IPS-15b (cell line): Measurements from ENCODE around the gene SEMA5A.

ENCODE experiments used
- H3K27me3 ChIP-seq: one replicate; pipeline ENCODE4 v1.6.1; 2013; ENCODE audit warnings: low read length; ENCODE audit not compliant: control insufficient read depth, insufficient read depth
- H3K36me3 ChIP-seq: one replicate; pipeline ENCODE4 v1.6.1; 2013; ENCODE audit warnings: low read length; ENCODE audit not compliant: control insufficient read depth, insufficient read depth
- H3K4me1 ChIP-seq: one replicate; pipeline ENCODE4 v1.6.1; 2013; ENCODE audit warnings: mild to moderate bottlenecking, low read length; ENCODE audit not compliant: control insufficient read depth, insufficient read depth
- H3K4me3 ChIP-seq: one replicate; pipeline ENCODE4 v1.5.1; 2013; ENCODE audit warnings: low read depth, low read length
- H3K9ac ChIP-seq: one replicate; pipeline ENCODE4 v1.6.1; 2013; ENCODE audit warnings: low read depth, mild to moderate bottlenecking, low read length
- H3K9me3 ChIP-seq: one replicate; pipeline ENCODE4 v1.6.1; 2013; ENCODE audit warnings: mild to moderate bottlenecking, low read length; ENCODE audit not compliant: control insufficient read depth, insufficient read depth

Gene SEMA5A

DNA sequence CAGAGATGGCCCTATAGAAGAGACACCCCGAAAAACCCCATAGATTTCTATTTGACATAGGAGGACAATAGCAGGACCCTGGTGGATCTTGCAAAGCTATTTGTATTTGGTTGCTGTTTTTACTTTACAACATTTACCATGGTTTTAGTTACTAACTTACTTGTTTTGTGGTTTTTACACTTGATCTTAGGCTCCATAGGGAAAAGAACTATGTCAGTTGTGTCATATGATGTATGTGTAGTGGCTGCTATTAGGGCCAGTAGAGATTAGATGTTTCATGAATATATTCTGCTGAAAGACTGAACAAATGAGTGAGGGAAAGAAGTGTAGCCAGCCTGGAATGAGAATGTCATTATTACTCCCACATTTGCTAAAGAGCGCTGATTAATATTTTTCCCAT, 388.1 kb downstream of the SEMA5A start:
- Histone ChIP-seq H3K27me3 (no peaks in the 10 kb centered on the region), H3K4me3 (no peak overlapping the region), H3K9ac (no peak overlapping the region)

DNA sequence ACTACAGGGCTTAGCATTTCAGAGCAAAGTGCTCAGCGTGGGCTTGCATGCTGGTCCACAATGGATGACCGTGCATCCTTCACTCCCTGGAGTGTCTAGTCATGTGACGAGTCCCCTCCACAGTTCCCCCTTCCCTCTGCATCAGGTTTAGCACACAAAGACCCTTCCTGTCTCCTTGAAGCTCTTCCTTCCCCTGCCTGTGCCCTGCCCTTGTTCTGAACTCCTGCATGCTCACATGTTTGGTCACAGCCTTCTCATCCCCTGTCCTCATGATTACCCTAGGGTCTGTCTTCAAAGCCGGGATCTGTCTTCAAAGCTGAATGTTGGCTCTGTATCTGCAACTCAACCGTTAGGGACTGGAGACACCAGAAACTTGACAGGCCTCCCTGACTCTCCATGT, 388.9 kb downstream of the SEMA5A start:
- no peaks in the 10 kb centered on the region for H3K27me3 ChIP-seq
- no peak overlapping the region for H3K9ac ChIP-seq
- no peaks in the 10 kb centered on the region for H3K4me1 ChIP-seq
- no peaks in the 10 kb centered on the region for H3K36me3 ChIP-seq
- no peak overlapping the region for H3K4me3 ChIP-seq
- no peaks in the 10 kb centered on the region for H3K9me3 ChIP-seq

More for the DNA sequence above, 388.1 kb downstream of the SEMA5A start:
- Histone ChIP-seq H3K4me1 (no peaks in the 10 kb centered on the region), H3K36me3 (no peaks in the 10 kb centered on the region), H3K9me3 (no peaks in the 10 kb centered on the region)

DNA sequence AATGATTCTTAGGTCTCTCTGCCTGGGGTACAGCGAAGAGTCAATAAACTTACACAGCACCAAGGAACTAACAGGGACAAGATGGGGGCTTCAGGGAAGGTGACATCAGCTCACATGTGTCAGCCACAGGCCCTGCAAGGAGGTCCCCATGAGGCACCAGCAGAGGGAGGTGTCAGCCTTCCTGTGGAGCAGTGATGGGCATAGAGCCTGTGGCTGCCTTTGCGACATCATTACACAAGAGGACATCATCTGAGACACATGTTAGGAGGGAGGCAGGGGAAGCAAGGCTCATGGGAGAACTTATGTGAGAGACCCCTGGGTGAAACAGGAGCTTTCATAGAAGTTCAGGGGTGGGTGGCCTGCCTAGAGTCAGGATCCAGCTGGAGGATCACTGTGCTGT, 389.6 kb downstream of the SEMA5A start:
- no peak overlapping the region for H3K9ac ChIP-seq
- no peak overlapping the region for H3K4me3 ChIP-seq
- H3K27me3 ChIP-seq = no peaks in the 10 kb centered on the region
- no peaks in the 10 kb centered on the region for H3K36me3 ChIP-seq
- no peaks in the 10 kb centered on the region for H3K4me1 ChIP-seq
- H3K9me3 ChIP-seq = no peaks in the 10 kb centered on the region

DNA sequence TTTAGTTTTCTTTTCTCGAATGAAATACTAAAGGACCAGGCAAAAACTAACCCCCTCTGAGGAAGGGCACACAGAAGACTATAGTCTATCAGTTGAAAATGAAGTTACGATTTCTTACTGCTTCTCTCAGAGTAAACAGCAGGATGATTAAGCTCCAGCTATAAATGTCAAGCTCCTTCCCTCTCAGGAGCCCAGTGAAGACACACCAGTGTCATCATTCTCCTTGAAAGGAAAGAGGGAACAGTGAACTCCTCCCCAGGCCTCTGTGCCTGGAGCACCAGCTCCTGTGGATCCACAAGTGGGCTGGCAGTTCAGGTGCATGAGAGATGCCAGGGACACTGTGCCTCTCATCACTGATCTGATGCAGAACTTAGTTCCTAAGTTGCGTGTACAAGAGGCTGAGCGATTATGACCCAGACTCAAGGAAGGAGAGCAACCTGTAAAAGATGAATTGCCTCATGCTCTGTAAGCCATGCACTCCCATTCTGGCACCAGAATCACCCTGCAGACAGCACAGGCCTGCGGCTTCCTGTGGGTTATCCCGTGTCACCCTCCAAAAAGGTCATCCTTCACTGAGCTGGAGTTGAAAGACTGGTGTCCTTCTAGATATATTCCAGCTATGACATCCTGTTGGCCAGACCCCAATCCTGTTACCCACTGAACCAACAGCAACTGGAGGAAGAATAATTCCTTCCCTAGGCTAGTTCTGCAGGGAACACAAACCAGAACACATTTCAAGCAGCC, 394.0 kb downstream of the SEMA5A start:
- H3K4me3 ChIP-seq = no peak overlapping the region
- no peaks in the 10 kb centered on the region for H3K4me1 ChIP-seq

DNA sequence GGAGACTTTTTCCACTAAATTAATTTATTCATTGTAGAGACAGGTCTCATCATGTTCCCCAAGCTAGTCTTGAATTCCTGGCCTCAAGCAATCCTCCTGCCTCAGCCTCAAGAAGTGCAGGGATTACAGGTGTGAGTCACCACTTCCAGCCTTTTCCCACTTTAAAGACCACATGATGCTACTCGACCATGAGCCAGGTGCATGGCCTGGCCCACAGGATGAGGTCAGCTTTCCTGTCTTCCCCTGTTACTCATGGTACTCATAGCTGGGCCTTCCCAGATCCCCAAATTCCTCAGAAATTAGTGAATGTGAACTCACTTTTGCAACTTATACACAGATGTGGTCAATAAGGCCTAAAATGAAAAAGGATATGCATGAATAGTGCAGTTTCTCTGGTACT, 395.9 kb downstream of the SEMA5A start:
- no peaks in the 10 kb centered on the region for H3K27me3 ChIP-seq
- no peak overlapping the region for H3K9ac ChIP-seq
- no peaks in the 10 kb centered on the region for H3K4me1 ChIP-seq
- no peak overlapping the region for H3K4me3 ChIP-seq
- no peaks in the 10 kb centered on the region for H3K36me3 ChIP-seq
- no peaks in the 10 kb centered on the region for H3K9me3 ChIP-seq

More for the DNA sequence above, 394.0 kb downstream of the SEMA5A start:
- Histone ChIP-seq H3K9ac (no peak overlapping the region), H3K27me3 (no peaks in the 10 kb centered on the region), H3K36me3 (no peaks in the 10 kb centered on the region), H3K9me3 (no peaks in the 10 kb centered on the region)

DNA sequence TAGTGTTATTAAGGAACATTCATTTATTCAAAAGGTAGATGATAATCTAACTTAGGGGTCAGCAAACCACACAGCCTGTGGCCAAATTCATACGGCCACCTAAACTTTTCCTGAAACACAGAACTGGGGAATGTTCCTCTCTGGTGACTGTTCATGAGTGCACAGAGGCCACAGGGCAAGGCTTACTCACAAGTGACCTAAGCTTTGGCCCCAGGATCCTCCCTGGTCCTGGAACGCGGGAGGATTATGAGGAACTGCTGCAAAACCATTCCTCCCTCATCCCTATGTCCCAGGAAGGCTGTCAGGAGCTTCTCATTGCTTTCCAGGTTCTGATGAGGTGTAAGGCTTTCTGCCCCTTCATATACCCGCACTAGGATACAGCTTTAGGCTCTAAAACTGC, 397.6 kb downstream of the SEMA5A start:
- H3K9ac ChIP-seq = no peak overlapping the region
- no peaks in the 10 kb centered on the region for H3K4me1 ChIP-seq
- no peak overlapping the region for H3K4me3 ChIP-seq
- no peaks in the 10 kb centered on the region for H3K27me3 ChIP-seq
- no peaks in the 10 kb centered on the region for H3K36me3 ChIP-seq
- no peaks in the 10 kb centered on the region for H3K9me3 ChIP-seq

DNA sequence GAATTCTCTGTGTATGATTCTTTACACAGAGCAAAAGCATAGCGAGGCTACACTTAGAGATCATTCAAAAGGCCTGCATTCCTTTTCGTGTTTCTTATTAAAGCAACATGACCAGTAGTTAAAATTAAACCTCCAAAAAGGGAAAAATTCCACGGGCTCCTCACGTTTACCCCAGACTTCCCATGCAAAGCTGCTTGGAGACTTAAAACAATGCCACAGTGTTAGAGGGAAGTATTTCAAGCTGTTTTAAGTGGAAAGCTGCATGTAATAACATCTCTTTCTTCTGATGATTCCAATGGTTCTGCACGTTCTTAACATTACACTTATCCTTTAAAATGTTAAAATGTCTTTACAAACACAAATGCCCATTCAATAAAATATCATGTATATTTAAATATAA, 405.2 kb downstream of the SEMA5A start:
- Histone ChIP-seq H3K36me3 (no peaks in the 10 kb centered on the region), H3K27me3 (no peaks in the 10 kb centered on the region), H3K4me3 (no peak overlapping the region), H3K9ac (no peak overlapping the region), H3K4me1 (no peaks in the 10 kb centered on the region), H3K9me3 (no peaks in the 10 kb centered on the region)

DNA sequence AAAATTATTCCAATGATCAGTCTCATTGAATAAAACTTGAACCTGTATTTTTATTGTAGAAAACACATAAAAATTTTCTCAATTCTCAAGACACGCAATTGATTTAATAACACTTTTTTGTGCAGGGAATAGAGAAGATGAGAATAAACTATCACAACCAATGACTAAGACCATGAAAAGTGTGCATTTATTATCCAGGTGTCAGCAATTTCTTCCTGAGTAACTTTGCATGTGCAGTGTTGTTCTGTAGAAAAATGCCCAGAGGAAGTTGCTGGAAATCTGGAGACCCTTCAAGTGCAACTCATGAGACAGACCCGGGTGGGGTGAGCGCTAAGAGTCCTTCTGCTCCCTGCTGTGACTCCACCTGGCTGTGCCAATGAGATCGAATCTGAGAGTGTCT, 405.7 kb downstream of the SEMA5A start:
- Histone ChIP-seq H3K9me3 (no peaks in the 10 kb centered on the region), H3K36me3 (no peaks in the 10 kb centered on the region), H3K27me3 (no peaks in the 10 kb centered on the region), H3K4me1 (no peaks in the 10 kb centered on the region), H3K9ac (no peak overlapping the region), H3K4me3 (no peak overlapping the region)

DNA sequence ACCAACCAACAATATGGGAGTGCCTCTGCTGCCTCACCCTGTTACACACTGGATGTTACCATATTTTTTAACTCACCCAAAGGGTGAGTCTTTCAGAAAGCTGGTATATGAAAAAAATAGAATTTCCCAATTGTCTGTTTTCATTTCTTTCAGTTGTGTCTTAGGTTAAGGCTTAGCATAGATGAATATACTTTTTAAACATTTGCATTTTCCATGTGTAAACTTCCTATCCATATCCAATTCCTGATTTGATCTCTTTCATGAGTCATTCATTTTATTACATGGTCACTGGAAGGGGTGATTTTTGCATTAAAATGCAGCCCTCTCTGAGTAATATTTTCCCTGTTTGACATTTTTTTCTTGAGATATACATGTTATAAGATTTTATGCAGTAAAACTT, 406.5 kb downstream of the SEMA5A start:
- Histone ChIP-seq H3K9ac (no peak overlapping the region), H3K4me1 (no peaks in the 10 kb centered on the region), H3K9me3 (no peaks in the 10 kb centered on the region), H3K4me3 (no peak overlapping the region), H3K27me3 (no peaks in the 10 kb centered on the region), H3K36me3 (no peaks in the 10 kb centered on the region)

DNA sequence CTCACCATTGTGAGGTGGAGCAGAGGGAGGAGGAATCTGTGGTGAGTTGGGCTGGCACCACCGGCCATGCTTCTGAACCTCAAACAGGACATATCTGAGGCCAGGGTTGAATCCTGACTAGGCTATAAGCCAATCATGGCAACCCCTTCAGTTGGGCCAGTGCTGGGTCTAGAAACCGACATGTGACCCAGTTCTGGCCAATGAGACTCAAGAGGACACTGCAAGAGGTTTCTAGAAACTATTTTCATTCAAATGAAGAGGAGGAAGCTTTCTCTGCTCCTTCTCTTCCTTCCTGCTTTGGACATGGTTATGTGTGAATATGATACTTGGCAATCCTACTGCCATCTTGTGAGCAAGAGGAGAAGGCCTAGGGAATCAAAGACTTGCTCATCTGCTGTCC, 417.7 kb downstream of the SEMA5A start:
- no peak overlapping the region for H3K4me3 ChIP-seq
- no peak overlapping the region for H3K9ac ChIP-seq
- no peaks in the 10 kb centered on the region for H3K27me3 ChIP-seq
- no peaks in the 10 kb centered on the region for H3K9me3 ChIP-seq
- no peaks in the 10 kb centered on the region for H3K36me3 ChIP-seq
- no peaks in the 10 kb centered on the region for H3K4me1 ChIP-seq

DNA sequence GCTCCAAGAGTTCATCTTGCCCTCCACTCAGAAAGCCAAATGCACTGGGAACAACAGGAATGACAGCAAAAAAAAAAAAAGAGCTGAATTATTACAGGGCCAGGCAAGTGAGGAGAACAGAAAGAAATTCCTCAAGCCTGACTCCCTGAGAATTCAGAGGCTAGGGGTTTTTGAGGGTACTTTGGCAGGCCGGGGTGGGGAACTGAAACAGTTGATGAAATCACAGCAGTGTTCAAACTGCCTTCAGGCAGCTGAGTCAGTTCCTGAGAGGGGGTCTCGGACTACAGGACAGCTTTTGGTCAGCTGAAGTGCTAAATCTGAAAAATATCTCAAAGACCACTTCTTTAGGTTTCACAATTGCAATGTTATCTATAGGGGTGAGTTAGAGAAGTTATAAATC, 419.4 kb downstream of the SEMA5A start:
- Histone ChIP-seq H3K36me3 (no peaks in the 10 kb centered on the region), H3K9me3 (no peaks in the 10 kb centered on the region), H3K9ac (no peak overlapping the region)

DNA sequence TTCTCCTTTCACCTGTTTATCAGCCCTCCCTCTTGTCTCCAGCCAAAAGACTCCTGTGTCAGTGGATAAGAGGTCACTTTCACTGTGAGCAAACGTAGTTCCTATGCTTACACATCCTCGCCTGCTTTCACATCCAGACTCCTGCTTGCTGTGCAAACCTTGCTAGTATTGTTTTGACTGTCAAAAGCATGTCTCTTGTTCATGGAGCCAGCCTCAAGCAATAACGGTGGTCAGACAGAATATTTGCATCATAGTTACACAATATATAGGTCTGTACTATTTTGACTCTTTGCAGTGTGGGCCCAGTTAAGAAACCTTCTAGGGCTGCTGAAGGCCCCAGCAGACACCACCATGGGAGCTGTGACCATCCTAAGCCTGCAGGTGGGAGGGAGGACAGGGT, 420.0 kb downstream of the SEMA5A start:
- H3K36me3 ChIP-seq = no peaks in the 10 kb centered on the region
- no peaks in the 10 kb centered on the region for H3K27me3 ChIP-seq
- H3K4me3 ChIP-seq = no peak overlapping the region
- H3K9ac ChIP-seq = no peak overlapping the region
- no peaks in the 10 kb centered on the region for H3K9me3 ChIP-seq
- H3K4me1 ChIP-seq = no peaks in the 10 kb centered on the region

More for the DNA sequence above, 419.4 kb downstream of the SEMA5A start:
- Histone ChIP-seq H3K27me3 (no peaks in the 10 kb centered on the region), H3K4me3 (no peak overlapping the region), H3K4me1 (no peaks in the 10 kb centered on the region)
